Ammon's horn (tissue), 1 donor: ENCODE measurements around the gene OPN4.

Experiments used
- DNase-seq: peaks from one replicate; pipeline ENCODE4 v3.0.0-alpha.2; 2016; ENCODE audit warnings: low spot score

OPN4 gene

DNA sequence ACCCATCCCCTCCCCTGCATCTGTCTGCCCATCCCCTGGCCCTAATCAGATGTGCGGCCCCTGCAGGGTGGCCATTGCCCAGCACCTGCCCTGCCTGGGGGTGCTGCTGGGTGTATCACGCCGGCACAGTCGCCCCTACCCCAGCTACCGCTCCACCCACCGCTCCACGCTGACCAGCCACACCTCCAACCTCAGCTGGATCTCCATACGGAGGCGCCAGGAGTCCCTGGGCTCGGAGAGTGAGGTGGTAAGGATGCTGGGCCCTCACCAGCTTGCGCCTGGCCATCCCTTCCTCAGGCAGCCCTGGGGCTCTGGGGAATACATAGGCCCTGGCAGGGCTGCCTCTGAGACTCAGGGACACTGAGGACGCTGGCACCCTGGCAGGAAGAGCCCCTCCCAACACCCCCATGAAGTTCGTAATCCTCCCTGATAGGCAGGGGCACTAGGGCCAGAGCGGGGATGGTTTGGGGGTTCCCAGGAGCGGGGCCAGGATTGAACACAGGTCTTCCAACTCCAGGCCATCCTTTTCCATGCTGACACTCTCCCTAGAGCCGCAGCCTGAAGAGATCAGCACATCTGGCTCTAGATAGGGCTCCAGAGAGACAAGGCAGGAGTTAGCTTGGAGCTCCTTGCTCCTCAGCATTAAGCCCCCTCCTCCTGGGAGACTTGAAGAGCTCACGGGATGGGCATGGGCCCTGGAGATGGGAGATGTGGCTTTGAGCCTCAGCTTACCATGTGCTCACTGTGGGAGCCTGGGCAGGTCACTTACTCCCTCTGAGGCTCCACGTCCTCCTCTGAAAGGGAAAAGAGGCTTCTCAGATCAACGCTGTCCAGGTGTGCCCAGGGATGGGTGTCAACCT is 8.1 kb downstream of the OPN4 start:
- DNase-seq = no peak

DNA sequence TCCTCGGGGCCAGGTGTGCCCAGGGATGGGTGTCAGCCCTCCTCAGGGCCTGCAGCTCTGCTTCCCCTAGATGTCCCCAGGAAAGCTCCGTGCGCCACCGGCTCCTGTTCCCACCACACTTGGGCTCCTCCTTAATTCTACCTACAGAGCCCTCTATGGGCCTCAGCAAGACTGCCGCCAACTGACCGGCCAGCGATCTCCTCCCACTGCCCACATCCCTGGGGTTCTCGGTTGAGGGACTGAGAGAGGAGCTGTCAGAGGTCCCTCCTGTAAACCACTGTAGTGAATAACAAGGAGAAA is 8.6 kb downstream of the OPN4 start:
- DNase-seq = no peak

DNA sequence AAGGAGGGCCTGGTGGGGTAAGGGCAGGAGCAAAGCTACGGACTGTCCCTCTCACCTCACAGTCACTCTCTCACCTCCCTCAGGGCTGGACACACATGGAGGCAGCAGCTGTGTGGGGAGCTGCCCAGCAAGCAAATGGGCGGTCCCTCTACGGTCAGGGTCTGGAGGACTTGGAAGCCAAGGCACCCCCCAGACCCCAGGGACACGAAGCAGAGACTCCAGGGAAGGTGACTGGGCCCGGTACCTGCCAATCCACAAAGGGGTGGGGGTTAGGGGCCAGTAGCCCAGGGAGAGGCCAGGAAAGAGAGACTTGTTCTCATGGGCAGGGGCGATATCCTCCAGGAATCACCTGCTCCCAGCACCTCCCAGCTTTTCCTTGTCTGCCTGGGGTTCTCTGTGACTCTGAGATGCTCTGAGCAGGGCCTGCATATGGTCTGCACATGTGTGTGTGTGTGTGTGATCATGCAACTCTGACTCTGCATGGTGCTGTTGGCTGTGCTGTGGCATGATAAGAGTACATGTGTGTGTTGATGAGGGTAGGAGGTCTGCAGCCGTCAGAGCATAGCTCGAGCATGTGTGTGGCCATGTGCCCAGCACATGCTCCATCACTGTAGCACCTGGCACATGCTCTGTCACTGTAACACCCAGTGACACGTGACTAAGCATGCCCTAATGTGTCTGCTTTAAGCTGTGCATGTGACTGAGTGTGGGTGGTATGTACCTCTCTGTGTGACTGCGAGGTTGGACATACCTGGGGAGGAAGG is 9.4 kb downstream of the OPN4 start:
- DNase-seq = no peak

DNA sequence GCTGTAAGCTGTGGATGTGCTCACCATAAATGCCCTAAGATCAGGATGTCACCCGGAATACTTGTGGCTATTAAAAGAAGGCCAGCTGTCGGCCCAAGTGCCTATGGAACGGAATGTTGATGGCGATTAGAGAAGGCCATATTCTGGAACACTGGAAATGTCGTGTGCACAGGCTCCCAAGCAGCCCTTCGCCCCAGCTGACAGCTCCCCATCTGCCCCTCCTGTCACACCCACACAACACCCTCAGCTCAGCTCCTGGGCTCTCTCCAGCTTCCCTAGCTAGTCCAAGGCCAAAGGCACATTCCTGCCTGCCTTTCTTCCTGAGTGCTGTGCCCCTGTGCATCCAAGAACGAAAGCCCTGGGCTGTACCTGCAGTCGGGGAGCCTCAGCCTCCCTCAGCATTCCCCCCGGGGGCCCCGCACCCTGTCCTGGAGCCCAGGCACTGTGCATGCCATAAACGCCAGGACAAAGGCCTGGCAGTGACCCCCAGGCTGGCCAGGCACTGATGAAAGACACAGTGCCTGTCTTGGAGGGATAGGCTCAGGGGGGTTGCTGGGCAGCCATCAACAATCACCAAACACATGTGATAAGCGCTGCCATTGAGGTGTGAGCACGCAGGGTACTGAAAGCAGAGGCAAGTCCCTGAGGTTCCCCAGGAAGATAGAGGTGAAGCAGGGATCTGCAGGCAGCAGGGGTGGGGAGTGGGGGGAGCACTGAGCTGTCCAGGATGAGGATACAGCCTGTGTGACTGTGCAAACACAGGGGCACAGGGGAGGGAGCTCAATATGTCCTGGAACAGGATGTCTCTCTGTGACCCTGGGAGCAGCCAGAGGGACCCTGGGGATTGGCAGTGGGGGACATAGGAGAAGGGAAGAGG is 10.2 kb downstream of the OPN4 start:
- peak; percentile 67 for DNase-seq

DNA sequence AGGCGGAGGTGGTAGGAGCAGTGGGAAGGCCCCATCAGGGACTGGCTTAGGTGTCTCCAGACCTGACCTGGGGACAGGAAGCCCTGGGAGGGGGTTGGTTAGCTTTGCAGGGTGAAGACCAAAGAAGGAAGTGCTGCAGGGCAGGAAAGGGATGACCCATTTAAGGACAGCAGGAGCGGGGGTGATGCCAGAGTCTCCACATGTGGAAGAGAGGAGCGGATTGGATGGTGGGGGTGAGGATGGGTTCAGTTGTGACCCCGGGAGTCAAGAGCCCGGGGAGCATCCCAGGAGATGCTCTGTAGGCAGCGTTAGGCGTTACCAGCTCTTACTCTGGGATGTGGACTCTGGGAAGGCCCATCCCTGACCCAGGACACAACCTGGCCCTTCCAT is 10.9 kb downstream of the OPN4 start:
- no peak for DNase-seq

DNA sequence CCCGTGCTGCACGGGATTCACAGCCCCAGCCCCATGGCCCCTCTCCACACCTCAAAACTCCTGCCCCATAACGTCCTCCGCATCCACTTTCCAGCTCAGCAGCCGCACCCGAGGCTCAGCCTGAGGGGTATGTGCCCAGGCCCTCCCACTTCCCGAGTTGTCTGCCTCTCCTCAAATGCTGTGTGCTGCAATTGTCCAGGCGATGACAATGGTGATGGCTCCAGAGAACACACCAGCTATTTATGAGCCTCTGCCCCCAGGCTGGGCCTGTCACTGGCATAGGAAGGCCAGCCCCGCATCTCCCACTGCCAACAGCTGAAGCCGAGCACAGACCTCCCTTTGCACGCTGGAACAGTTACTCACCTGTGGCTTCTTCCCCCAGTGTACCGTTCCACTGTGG is 11.5 kb downstream of the OPN4 start:
- peak; percentile 95 for DNase-seq

DNA sequence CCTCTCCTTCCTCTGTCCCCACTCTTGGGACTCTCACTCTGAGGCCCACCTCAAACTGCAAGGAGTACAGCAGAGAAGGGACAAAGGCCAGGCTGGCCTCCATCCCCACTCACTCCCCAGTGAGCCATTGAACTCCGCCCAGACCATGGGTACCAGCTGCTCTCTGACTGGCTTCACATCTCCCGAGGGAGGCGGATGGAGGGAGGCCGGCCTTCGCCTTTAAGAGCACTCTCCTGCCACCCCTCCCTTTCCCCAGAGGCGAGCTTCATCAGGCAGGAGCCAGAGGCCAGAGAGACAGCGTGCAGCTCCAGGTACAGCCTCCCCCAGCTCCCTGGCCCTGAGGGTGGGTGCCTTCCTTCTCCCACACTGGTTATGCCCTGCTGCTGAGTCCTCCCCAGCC is 12.2 kb downstream of the OPN4 start:
- DNase-seq = peak; percentile 70

DNA sequence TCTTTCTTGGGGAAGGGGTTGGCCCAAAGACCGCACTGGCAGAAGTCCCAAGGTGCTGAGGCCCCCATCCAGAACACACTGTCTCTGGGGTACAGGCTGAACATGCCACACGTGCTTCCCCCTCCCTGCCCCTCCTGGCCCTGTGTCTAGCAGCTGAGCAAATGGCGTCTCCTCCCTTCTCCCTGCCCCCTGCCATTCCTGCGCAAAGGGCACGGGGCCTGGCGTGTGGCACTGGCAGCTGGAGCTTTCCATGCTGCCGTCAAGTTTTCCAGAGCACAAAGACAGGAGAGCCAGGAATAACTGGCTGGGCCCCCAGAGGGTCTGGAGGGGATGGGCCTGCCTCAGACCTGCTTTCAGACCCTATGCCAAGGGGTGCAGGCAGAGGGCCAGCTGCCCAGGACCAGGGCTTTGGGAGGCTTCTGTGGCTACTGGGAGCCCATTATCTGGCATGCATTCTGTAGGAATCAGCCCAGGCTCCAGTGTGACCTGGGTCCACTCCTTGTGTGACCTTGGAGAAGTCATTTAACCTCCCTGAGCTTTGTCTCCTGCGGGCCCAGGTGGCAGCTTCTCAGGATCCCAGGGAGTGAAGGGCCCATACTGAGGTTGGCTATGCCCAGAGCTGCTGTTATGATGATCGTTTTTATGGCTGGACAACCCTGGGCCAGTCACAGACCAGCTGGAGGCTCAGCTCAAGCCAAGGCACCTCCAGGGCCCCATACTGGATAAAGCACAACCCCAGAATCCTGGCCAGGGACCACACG is 13.3 kb downstream of the OPN4 start:
- DNase-seq = no peak

DNA sequence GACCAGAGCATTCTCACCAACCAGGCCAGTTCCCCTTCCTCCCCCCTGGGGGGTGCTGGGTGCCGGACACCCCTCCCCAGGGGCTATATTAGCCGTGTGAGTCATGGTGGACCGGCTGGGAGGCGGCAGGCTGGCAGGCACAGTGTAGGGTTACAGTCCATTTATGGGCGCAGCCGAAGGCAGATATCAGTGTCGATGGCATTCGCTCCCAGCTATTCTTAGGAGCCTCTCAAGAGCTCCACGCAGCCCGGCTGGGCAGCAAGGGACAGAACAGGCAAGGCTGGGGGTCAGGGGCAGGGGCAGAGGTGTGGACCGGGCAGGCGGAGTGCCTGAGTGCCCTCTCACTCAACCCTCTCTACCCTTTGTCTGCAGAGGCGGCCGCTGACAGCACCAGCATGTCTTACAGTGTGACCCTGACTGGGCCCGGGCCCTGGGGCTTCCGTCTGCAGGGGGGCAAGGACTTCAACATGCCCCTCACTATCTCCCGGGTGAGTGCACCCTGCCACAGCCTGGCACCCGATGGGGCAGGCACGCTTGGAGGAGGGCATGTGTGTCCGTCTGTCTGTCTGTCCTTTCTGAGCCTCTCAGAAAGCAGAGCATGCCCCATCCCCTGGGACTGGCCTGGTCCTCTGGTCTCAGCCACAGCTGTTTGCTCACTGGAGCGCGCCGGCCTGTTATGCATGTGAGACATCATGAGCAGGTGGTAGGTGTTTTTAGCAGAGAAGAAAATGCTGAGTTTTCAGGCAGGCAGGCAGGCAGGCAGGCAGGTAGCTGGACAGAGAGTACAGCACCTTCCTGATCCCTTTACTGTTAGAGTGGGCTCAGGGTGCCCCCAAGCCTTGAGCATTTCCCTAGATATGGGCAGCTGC is 14.2 kb downstream of the OPN4 start, which contains the start of gene LDB3:
LDB3 (plus strand) TSS at position 215 of the 869 bp plus-strand sequence; CDS start at position 396, 181 bp downstream.
- no peak for DNase-seq

DNA sequence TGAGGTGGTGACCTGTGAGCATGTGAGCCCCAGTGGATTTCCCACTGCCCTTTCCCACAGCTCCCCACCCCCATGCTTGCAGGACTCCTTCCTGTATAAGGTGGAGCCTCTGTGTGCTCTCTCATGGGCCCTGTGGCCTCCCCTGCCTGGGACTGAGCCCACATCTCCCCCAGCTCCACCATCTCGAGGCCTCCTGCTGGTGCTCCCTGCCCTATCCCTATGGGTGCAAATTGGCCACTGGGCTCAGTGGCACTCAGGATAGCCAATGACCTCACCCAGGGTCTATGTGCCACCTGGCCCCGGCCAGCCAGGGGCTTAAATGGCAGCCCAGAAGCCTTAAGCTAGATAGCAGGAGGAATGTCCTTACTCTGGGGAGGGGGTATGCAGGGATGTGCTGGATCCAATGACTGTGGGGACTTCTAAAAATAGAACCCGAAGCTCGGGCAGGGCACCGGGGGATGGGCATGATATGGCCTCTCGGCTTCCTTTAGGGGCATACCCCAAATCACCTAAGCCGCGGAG is 16.0 kb downstream of the OPN4 start:
- no peak for DNase-seq

DNA sequence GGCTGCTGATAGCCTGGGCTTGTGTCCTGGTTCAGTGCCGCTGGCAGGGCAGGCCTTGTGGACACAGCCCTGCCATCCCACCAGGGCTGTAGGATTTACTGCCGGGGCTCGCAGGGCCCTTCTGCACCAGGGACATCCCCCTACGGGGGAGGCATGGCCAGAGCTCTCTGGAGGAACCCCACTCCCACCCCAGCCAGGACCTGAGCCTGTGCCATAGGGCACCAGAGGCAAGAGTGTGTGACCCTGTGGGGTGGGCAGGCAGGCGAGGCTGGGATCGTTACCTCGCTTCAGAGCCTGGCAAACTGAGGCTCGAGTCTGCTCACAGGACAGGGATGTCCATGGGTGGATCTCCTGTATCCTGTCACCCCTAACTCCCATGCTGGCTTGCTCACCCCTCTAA is 16.5 kb downstream of the OPN4 start:
- DNase-seq = no peak

DNA sequence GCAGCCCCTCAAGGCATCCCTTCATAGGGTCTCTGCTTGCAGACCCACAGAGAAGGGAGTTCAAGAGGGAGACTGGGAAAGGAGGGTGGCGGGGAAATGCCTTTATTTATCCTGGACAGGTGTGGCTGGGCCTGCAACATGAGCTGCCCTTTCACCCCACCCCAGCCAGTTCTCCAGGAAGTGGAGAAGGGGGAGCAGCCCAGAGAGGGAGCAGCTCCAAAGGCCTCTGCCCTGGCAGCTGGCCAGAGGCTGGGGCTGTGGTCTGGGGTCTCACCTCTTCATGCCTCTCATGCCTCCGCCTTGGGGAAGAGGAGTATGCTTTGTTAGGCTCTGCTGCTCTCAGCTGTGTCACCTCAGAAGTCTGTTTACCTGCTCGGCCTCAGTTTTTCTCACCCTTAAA is 17.1 kb downstream of the OPN4 start:
- no peak for DNase-seq

DNA sequence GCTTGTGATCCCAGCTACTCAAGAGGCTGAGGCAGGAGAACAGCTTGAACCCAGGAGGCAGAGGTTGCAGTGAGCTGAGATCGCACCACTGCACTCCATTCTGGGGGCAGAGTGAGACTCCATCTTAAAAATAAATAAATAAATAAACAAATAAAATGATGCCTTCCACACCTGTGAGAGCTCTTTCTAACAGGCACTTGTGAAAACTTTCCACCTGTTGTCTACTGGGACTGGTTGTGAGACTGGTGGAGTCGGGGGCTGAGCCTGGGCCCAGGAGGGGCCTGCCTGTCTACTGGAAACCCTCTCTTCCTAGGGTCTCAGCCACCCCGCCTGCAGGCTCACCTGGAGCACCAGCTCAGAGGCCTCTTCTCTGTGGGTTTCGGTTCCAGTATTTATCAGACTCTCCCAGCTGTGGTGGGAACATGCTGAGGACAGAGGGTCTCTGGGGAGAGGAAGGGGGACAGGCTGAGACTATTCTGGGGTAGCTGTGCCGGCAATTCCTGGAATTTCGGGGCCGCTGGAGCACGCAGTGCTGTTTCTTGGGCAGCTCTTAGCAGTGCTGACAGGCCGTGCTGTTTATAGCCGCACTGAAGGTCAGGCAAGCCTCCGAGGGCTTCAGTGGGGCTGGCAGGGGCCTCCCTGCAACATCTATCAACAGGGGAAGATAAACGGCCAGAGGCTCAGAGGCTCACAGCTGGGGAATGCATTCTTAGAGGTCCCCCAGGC is 17.8 kb downstream of the OPN4 start:
- no peak for DNase-seq

DNA sequence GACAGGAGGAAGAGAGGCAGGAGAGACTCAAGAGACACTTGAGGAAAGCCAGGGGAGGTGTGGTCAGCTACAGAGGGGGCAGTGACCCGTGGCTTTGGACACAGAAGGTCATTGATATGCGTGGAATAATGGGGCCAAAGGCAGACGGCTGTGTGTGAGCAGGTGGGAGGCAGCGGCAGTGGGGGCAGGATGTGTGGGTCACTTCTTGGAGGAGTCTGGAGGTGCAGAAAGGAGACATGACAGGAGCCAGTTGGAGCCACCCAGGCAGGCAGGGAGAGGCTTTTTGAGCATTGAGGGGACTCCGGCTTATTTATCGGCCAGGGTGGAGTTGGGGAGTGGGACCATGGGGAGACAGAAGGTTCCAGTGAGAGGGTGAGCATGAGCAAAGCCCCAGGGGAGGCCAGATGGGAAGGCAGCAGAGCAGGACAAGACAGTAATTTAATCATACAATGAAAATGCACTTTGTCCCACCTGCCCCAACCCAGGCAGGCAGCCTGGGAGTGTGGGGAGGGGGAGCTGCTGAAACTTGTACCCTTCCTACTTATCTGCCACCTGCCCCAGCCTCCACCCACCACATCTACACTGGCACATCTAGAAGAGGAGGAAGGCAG is 19.0 kb downstream of the OPN4 start:
- no peak for DNase-seq

DNA sequence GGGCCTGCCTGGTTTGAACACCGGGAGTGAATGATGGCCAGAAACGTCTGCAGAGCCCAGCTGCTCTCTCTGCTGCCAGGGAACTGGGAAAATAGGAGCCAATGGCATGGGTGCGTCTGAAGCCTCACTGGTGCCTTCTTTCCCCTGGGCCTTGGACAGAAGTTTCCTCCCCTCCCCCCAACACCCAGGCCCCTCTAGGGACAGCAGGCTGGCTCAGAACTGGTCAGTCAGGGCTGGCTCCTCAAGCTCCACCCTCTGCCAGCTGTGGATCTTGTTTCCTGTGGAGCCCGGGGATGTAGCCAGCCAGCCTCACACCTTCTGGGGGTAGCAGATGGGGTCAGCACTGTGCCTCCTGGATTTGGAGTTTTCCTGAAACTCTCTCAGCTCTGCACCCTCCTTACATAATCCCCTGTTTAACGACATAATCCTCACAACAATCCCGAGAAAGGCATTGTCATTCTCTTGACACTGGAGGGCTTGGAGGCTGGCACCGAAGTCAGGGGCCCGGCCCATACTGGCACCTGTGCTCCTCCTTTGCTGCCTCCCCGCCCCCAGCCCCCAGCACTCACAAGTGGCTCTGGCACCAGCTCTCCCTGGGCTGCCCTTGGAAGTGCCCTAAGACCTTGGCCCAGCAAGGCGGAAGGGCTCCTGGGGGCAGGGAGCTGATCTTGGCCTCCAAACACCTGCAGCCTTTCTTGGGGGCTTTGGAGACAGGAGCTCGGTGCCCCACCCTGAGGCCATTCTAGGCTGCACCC is 19.7 kb downstream of the OPN4 start:
- DNase-seq = peak; percentile 55

DNA sequence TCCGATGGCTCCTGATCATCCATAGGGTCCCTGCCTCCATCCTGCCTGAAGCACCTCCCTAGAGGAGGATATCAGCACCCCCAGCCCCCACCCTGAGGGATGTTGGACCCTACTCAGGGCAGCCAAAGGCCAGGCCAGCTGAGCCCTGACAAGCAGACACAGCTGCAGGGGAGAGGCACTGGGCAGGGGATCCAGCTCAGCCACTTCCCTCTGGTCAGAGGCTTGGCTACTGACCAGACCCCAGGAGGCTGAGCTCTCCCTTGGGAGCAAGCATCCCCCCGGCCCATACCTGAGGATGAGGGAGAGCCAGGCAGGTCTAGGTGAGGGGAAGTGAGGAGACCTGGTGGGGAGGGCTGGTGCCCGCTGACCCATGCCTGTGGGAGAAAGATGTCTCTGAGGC is 20.6 kb downstream of the OPN4 start:
- DNase-seq = no peak

DNA sequence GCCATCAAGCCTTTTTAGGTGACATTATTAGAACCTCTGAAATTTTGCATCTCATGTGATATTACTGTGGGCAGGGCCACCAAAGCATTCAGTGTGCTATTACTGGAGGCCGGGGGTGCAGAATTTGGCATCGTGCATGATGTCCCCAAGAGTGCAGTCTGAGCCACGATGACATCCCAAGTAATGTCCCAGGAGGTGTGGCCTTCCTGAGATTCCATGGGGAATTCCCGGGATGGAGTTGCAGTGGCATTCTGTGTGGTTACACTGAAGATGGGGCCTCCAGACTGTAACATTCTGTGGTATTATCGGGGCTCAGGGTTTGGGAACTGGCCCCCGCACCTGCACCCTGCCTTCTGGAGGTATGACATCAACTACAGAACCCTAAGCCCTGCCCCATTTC is 23.0 kb downstream of the OPN4 start:
- no peak for DNase-seq

DNA sequence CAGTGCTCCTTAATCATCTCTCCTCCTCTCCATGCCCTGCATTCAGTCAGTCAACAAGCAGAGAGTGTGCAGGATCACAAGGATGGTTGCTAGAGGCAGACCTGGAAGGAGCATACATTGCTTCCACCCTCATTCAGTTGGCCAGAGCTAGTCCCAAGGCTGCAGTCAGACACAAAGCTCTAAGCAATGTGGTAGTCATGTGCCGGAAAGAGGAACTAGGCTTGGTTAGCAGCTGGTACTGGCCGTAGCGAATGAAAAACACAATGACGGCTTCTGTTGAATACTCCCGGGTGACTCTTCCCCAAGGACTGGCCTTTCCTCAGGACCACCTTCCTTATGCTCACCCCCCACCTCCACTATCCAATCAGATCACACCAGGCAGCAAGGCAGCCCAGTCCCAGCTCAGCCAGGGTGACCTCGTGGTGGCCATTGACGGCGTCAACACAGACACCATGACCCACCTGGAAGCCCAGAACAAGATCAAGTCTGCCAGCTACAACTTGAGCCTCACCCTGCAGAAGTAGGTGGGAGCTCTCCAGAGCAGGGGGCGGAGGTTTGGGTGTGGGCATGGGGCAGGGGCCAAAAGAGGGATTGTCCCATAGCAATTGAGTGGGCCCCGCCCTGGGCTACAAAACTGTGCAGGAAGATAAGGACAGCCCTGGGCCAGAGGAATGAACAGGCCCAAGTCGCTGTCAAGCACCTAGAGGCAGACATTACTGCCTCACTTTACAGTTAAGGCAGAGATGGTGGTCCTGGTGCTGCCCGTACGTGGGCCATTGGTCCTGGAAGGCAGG is 24.8 kb downstream of the OPN4 start:
- peak; percentile 78 for DNase-seq
